Measurements from ENCODE around the gene ZNF85. TPM values are rescaled to one million over a fixed set of nuclear protein-coding genes. Genes with fewer than 3 reads are reported as not detected.

The ZNF85 gene
- total RNA-seq = 25.1 TPM

GRCh38 chr19:20923077-20923871 is at the start of gene ZNF85:
ZNF85 (plus strand) TSS chr19:20923251; CDS start chr19:20923401, 150 bp downstream.

Other genes with a start within 250 kb of the ZNF85 start
- 10.9 TPM for gene ZNF66, start 146.9 kb upstream of the ZNF85 start, total RNA-seq
- gene ZNF430, start 97.4 kb downstream of the ZNF85 start, total RNA-seq = 18.9 TPM
- gene ZNF714, start 159.0 kb downstream of the ZNF85 start, total RNA-seq = 21.6 TPM
- gene ZNF431, start 218.8 kb downstream of the ZNF85 start, total RNA-seq = 30.9 TPM